Ovary (tissue), 9 donors: Measurements from ENCODE around the gene NDUFV1. TPM values are rescaled to one million over a fixed set of nuclear protein-coding genes. Genes with fewer than 3 reads are reported as not detected.

Experiments used
- DNase-seq, 5 donors: peaks; one replicate each; pipeline ENCODE4 v3.0.0-alpha.2; 2019 to 2020
- H3K27ac ChIP-seq, 2 donors: fragments of 200-600 bp; one replicate each; pipeline versions ENCODE4 v1.5.1 to v1.8.0; 2019 to 2022
- H3K27me3 ChIP-seq: fragments of 200-600 bp; one replicate; pipeline ENCODE4 v1.8.0; 2022
- H3K36me3 ChIP-seq: fragments of 200-600 bp; sonication (generic); one replicate; pipeline ENCODE4 v1.5.1; 2019
- H3K4me1 ChIP-seq: one replicate; pipeline ENCODE4 v1.8.1; 2013; ENCODE audit warnings: mild to moderate bottlenecking, moderate library complexity; ENCODE audit not compliant: insufficient read depth
- H3K4me3 ChIP-seq: fragments of 200-600 bp; sonication (generic); one replicate; pipeline ENCODE4 v1.5.1; 2017
- H3K9me3 ChIP-seq, 2 donors: fragments of 200-600 bp in 1 of 2; sonication (generic) in 1 of 2; one replicate each; pipeline versions ENCODE4 v1.5.1 to v1.8.1; 2013 to 2019; ENCODE audit warnings: mild to moderate bottlenecking in 1 of 2, moderate library complexity in 1 of 2
- CTCF ChIP-seq, 3 donors: fragments of 450-650 bp in 2 of 3; fragments of 200-600 bp in 1 of 3; IDR thresholded peaks; one replicate each; pipeline versions ENCODE4 v1.5.1 to v1.8.0; 2016 to 2022; ENCODE audit warnings: antibody characterized with exemption in 3 of 3, mild to moderate bottlenecking in 1 of 3
- EP300 ChIP-seq: sonication (generic); formaldehyde crosslinking; IDR thresholded peaks from one replicate; pipeline ENCODE4 v1.6.1; 2017; ENCODE audit warnings: antibody characterized with exemption
- POLR2A ChIP-seq: fragments of 450-650 bp; IDR thresholded peaks from one replicate; pipeline ENCODE4 v1.6.1; 2017; ENCODE audit warnings: antibody characterized with exemption, mild to moderate bottlenecking, moderate library complexity
- WGBS, 3 donors: extraction: QIAGEN DNeasy Blood & Tissue Kit in 1 of 3; methylation state at CpG; one replicate each; pipeline versions ENCODE4 v1.1.5 to v1.1.7; 2013 to 2017; 5-methylcytosine and 5-hydroxymethylcytosine counted together
- intact Hi-C, 4 donors: fragments of 100-400 bp; cut with DNase I; formaldehyde crosslinking; loops; one replicate each; pipeline versions ENCODE4 v1.11.0 to v1.15.1; 2022 to 2023
- polyA plus RNA-seq, 2 donors: library from polyadenylated mRNA; stranded (reverse); fragments of 200-250 nt in 1 of 2; fragments of 350-450 nt in 1 of 2; fragmentation: Illumina TruSeq in 1 of 2; extraction: RNeasy Lipid Tissue Mini Kit (QIAGEN cat#74804) in 1 of 2; gene quantifications; one replicate each; pipeline ENCODE4 v1.2.3, GENCODE V29; 2013 to 2014
- total RNA-seq, 7 donors: library from RNA; depleted of rRNA in 2 of 7; stranded (reverse); fragments of >200 nt in 2 of 7; fragmentation: NEBNext Ultra II Directional in 3 of 7; extraction: Animal tissue kit (Norgen Biotek cat#: 25700) in 3 of 7; gene quantifications; one replicate each; pipeline versions ENCODE4 v1.1.0 to v1.2.4, GENCODE V29; 2016 to 2023
- donor health status: DM: no; HTN: no; CAD: no; lungs with moderate emphysema.
- donor health status: DM: no; HTN: no; CAD: no.
- donor health status: Bipolar disorder and iron deficiency.
- donor health status: DM: yes; HTN: yes; CAD: no.
- donor health status: DM: no; HTN: no; CAD: no.
- donor health status: DM: yes; HTN: yes; CAD: no.

Gene NDUFV1
- total and polyA plus RNA-seq, 9 donors: 47.7 to 184 (median 169) TPM

- H3K27me3 ChIP-seq: no peaks in the 10 kb centered on the region
- WGBS, 3 donors: 62 to 70% (median 62%) methylated on average over 21 of the region's 21 CpGs
- H3K27ac ChIP-seq: no peak overlapping the region
- TF ChIP-seq CTCF (IDR thresholded peaks at IDR 0.05) (peak; percentile 38 to 43 (median 40)), POLR2A (no peak), EP300 (no peak)
- H3K9me3 ChIP-seq: no peaks in the 10 kb centered on the region
- no peaks in the 10 kb centered on the region for H3K36me3 ChIP-seq
- intact Hi-C loops: loop anchor here in 2 of 4 donors (5.0 to 10.0 kb wide), 2 partner anchors 82 to 84 kb away; partner anchors contain the start of gene ACY3 (in 1 of the 2)
- DNase-seq: peak in 3 of 5 donors; percentile 45 to 52 (median 47)
- no peak overlapping the region for H3K4me3 ChIP-seq
- no peaks in the 10 kb centered on the region for H3K4me1 ChIP-seq
Measured at GRCh38 chr11:67572747-67573419, 33.9 kb upstream of the NDUFV1 start.

DNA sequence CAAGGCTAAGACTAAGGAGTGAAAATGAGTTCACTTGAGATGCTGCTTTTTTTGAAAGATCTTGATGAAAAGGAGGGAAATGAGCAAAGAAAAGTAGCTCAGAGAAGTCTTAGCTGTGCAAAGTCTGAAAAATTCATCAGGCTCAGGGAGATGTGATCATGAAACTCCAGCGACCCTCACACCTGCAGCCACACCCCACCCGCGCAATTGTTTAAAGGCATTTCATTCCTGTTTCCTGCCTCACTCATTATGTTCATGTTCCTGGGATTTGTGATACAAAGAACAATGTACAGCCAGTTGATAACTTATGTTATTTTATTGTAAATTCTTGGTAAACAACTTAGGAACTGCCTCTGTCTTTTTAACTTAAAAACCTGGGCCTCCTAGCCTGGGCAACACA lies 31.8 kb upstream of the NDUFV1 start:
- no peak overlapping the region for H3K27ac ChIP-seq
- WGBS, 3 donors: 50 to 59% (median 58%) methylated on average over 3 of the region's 3 CpGs
- intact Hi-C loops: loop anchor here in 2 of 4 donors (5.0 to 10.0 kb wide), 2 partner anchors 80 to 82 kb away; partner anchors contain the start of gene ACY3 (in 1 of the 2)
- DNase-seq: no peak
- H3K36me3 ChIP-seq: no peaks in the 10 kb centered on the region
- H3K27me3 ChIP-seq: no peaks in the 10 kb centered on the region
- TF ChIP-seq EP300: no peak
- no peak for TF ChIP-seq CTCF (IDR thresholded peaks at IDR 0.05)
- no peak for TF ChIP-seq POLR2A
- no peaks in the 10 kb centered on the region for H3K4me1 ChIP-seq
- no peaks in the 10 kb centered on the region for H3K9me3 ChIP-seq
- H3K4me3 ChIP-seq: no peak overlapping the region

GRCh38 chr11:67576735-67577475 lies 29.8 kb upstream of the NDUFV1 start:
- DNase-seq: no peak
- H3K27me3 ChIP-seq: no peaks in the 10 kb centered on the region
- no peaks in the 10 kb centered on the region for H3K9me3 ChIP-seq
- H3K36me3 ChIP-seq: no peaks in the 10 kb centered on the region
- intact Hi-C loops: loop anchor here in 1 of 4 donors (10.0 kb wide), 1 partner anchor 78 kb away; the partner anchor contains the start of gene ACY3
- no peak overlapping the region for H3K4me3 ChIP-seq
- H3K27ac ChIP-seq: no peak overlapping the region
- WGBS, 3 donors: 64 to 80% (median 67%) methylated on average over 14 of the region's 14 CpGs
- no peaks in the 10 kb centered on the region for H3K4me1 ChIP-seq
- TF ChIP-seq CTCF (IDR thresholded peaks at IDR 0.05) (no peak), EP300 (no peak), POLR2A (no peak)

- Histone ChIP-seq H3K27me3 (no peaks in the 10 kb centered on the region), H3K4me1 (no peaks in the 10 kb centered on the region), H3K9me3 (no peaks in the 10 kb centered on the region), H3K27ac (no peak overlapping the region), H3K4me3 (no peak overlapping the region), H3K36me3 (no peaks in the 10 kb centered on the region)
- WGBS, 3 donors: 68 to 78% (median 72%) methylated on average over 6 of the region's 6 CpGs
- DNase-seq: no peak
- no peak for TF ChIP-seq POLR2A
- TF ChIP-seq EP300: no peak
- no peak for TF ChIP-seq CTCF (IDR thresholded peaks at IDR 0.05)
- intact Hi-C loops: loop anchor here in 1 of 4 donors (10.0 kb wide), 1 partner anchor 77 kb away; the partner anchor contains the start of gene ACY3
Measured at GRCh38 chr11:67577951-67578350, 28.8 kb upstream of the NDUFV1 start.
